GM19468 (cell line): ENCODE results near the gene GRB7.

Experiments used
- ATAC-seq: cut with Tn5 transposase; IDR thresholded peaks from one replicate; pipeline ENCODE4 v1.9.1; 2021; ENCODE audit warnings: mild to moderate bottlenecking, moderate library complexity, moderate number of reproducible peaks; ENCODE audit not compliant: unreplicated experiment; ENCODE audit errors: extremely low read depth

The GRB7 gene

DNA sequence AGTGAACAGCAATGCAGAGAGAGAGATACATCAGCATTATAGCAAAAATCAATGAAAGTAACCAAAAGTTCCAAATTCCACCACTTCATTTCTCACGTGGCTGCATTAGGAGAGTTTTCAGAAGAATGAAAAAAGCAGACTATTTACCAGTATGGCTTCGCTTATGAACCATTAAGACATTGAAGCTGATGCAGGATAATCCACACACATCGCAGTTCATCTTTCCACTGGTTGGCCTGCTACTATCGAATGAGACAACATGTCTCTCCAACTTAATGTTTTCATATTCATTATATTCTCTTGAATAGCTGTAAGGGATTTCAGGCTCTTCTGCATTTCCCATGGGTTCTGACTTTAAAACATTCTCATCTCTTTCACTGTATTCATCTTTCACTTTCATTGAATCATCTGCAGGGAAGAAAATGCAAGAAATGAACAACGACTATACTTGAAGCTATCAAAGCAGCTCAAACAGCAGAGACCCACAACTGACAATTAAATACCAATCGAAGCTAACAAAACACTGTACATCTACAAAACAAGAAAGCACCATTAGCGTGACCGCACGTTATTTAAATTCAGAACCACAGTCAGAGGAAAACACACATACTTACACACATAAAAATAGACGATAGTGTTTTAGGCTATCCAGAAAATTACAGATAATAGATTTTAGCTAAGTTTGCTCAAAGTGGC is 54.9 kb downstream of the GRB7 start:
- no peak for ATAC-seq

DNA sequence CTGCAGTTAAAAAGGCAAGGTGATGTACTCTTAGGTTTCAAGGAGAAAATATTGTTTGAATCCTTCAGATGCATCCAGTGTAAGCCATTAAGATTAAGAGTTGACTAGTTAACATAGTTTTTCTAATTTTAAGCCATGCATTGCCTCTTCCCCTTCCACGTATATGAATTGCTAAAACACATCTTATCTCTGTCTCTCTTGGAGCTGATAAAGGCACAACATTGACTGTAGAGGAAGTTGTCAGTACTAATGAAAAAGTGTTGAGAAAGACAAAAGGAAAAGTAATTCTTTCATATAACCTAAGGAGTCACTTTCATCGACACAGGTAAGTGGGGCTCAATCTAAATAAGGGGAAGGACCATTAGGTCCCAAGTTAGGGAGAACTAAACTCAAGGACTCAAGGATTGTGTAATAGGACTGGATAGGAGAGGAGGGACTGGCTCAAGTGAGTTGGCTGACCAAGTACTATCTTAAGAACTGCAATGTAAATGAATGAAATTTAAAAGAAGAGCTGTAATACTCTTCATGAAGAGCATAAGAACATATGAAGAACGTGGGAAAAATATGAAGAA is 55.6 kb downstream of the GRB7 start:
- no peak for ATAC-seq

GRCh38 chr17:39794249-39794970 is 56.7 kb downstream of the GRB7 start:
- ATAC-seq = peak; percentile 70
